HG02884 (cell line): Measurements from ENCODE around the gene TBC1D20.
"Not testable (repeated sequence)": the region's sequence is repeated elsewhere in the genome, so short reads cannot be mapped to it uniquely, and the experiment has no call there.

Source experiments
- ATAC-seq: cut with Tn5 transposase; IDR thresholded peaks from one replicate; pipeline ENCODE4 v1.9.1; 2021; ENCODE audit warnings: mild to moderate bottlenecking, moderate library complexity; ENCODE audit not compliant: unreplicated experiment

The TBC1D20 gene

DNA sequence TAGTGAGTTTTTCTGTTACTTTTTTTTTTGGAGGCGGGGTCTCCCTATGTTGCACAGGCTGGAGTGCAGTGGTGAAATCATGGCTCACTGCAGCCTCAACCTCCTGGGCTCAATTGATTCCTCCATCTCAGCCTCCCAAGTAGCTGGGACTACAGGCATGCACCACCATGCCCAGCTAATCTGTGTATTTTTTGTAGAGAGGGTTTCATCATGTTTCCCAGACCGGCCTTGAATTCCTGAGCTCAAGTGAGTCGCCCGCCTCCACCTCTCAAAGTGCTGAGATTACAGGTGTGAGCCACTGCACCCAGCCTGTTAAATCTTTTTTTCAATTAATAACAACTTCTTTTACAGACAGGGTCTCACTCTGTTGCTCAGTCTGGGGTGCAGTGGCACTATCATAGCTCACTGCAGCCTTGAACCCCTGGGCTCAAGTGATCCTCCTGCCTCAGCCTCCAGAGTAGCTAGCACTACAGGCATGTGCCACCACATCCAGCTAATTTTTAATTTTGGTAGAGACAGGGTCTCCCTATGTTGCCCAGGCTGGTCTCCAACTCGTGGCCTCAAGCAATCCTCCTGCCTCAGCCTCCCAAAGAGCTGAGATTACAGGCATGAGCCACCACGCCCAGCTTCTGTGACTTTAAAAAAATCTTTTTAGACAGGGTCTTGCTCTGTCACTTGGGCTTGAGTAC lies 14.4 kb upstream of the TBC1D20 start:
- not testable (repeated sequence) for ATAC-seq

DNA sequence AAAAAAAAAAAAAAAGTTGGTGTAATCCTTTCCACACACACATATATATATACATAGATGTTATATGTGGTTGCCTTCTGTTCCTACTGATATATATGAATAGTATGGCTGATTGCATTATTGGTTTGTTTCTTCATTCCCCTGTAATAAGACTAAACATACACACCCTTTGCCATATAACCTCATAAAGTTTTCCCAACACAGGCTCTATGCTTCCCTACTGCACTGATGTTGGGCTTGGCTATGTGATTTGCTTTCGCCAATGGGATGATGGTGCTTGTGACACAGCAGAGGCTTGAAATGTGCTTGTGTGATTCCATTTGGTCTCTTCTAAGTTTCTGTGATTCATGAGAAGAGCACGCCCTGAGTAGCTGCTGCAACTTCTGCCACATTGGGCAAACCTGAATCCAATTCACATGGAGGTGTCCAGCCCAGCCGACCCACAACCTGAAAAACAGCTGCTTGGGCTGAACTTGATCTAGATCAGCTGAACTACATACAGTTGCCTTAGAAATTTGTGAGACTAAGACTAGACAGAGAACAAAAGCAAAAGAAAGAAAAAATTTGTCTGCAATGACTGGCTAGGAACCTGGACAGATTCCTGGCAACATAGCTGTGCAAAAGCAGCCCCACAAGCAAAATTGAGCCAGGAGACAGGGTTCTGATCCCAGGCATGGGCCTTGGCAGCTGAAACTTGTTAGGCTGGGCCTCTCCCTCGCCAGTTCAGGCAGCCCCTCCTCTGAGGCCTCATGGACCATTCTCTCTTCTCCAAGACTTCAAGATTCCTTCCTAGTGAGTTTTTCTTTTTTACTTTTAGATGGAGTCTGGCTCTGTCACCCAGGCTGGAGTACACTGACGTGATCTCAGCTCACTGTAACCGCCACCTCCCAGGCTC lies 13.4 kb upstream of the TBC1D20 start:
- no peak for ATAC-seq

DNA sequence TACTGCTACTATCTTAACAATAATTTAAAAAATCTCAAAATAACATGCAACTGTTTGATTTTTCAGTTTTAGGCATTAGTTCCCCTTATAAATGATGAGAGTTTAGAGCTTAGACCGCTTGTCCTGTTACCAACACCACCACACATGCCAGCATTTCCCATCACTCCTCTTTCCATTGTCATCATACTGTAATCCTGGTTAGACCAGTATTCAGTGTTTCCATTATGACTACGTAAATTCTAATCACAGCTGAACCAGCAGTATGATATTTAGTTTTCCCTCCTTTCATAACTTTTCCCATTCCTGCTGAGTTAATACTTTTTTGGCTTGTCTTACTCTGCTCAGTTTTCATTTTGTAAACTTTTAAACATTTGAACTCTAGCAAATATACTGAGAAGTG lies 12.2 kb upstream of the TBC1D20 start:
- no peak for ATAC-seq

DNA sequence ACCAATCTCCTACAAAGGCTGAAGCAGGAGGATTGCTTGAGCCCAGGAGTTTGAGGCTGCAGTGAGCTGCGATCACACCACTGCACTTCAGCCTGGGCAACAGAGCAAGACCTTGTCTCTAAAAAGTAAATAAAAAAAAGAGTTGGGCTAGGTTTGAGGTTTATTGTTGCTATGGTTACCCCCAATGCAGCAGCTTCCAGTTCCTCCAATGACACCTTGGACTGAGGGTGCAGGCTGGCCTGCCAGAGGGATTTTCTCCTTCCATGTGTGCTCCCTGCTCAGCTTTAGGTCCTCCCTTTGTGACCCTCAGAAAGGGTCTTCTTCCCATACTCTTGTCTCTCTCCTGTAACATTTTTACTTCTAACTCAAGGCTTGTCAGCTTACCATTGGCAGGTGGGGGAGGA lies 10.6 kb upstream of the TBC1D20 start:
- ATAC-seq: no peak

DNA sequence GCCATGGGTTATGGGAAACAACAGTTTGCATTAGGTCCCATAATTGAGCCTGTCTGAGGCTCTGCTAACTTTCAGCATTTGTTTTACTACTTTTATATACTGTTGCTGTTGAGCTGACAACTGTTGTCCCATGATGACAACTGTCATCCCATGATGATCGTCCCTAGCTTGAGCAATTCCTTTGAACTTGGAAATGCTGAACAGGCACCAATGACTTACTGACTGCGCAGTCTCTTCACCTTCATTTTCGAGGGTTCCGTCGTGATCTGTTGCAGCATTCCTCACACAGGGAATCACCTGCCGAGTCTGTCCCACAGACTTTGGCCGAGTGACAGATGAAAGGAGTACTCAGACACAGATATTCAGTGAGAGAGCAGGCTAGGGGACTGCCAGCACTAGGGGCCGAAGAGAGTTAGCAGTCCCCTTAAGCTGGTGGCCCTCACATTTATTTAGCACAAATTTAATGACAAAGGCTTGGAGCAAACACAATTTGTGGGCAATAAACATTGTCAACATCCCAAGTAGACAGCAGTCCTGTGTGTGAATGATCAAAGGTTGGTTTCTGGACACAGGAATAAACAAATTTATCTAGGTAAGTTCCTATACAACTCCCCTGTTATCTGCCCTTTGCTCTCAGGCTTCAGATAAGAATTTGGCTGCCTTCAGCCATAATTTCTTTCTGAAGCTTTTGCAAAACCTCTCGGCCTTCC lies 10.0 kb upstream of the TBC1D20 start:
- no peak for ATAC-seq

DNA sequence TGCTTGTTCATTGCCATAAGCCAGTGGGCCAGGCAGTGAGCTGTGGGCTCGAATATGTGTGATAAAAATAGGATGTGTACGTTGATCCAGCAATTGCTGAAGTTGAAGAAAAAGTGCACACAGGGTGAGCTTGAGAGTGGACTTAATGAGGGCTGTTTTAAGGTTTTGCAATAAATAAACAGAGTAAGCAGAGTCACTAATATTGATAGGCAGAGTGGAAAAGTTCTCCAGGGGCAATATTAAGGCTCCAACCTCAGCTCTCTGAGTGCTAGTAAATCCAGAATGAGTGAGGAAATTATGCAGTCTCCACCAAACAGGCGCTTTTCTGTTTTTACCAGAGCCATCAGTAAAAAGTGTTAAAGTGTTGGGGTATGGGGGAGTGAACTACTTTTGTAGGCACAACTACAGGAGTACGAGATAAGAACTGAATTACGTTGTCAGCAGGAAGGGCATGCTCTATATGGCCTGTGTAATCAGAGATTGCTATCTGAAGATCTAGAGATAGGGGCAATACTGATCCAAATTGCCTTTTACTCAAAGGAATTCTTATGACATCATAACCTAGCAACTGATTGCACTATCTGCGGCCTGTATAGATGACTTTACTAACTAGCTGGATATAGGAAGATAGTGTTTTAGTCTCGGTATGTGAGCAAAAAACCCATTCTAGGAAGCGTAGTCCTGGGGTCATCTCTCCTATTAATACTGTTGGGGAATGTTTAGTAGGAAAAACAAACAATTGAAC lies 7.6 kb upstream of the TBC1D20 start:
- ATAC-seq: no peak

DNA sequence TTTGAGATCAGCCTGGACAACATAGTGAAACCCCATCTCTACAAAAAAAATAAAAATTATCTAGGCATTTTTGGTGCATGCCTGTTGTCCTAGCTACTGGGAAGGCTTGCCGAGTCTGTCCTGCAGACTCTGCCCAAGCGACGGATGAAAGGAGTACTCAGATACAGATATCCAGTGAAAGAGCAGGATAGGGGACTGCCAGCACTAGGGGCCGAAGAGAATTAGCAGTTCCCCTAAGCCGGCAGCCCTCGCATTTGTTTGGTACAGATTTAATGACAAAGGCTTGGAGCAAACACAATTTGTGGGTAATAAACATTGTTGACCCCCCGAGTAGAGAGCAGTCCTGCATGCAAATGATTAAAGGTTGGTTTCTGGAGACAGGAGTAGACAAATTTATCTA lies 5.4 kb upstream of the TBC1D20 start:
- no peak for ATAC-seq

DNA sequence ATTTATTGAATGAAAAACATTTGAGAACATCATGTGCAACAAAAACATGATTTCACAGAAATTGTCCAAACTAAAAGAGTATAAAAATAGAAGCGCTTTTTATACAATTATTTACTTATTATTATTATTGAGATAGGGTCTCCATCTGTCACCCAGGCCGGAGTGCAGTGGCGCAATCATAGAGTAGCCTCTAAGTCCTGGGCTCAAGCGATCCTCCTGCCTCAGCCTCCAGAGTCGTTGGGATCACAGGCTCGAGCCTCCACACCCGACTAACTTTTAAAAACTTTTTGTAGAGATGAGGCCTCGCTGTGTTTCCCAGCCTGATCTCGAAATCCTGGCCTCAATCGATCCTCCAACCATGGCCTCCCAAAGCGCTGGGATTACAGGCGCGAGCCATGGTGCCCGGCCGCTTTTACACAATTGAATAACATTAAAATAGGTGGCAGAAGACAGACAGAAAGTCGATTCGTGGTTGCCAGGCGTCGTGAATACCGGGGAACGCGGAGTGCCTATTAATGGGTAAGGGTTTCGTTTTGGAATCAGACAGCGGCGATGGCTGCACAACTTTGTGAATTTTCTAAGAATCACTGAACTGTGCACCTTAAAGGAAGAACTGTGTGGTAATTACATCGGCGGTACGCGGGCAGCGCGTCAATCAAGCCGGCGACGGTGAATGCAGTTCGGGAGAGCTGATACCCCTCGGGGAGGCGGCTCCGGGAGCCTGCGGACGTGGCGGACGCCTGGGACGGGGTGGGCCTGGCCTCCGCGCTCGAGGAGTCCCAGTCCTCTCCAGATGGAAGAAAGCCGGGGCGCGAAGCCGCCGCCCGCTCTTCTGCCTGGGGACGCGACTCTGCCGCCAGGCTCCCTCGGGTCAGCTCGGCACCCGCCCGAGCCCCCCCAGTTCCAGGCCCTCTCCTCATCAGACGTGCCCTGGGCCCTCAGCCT lies 807 bp downstream of the TBC1D20 start:
- ATAC-seq: peak; percentile 37

DNA sequence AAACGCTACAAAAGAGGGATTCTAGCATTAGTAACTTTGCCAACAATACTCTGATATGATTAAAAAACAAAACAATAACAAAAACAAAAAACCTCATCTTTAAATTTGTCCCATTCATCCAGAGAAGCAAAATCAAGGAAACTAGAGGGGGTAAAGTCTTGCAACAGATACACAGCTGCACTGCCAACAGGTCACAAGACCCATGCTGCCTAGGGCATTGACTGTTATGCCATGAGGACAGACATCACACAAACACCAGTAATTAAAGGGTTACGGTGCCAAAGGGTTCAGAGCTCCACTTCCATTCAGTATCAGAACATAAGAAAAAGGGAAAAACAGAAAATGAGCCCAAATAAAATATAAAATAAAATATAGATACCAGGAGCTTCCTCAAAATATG lies 1.6 kb downstream of the TBC1D20 start:
- ATAC-seq: no peak

DNA sequence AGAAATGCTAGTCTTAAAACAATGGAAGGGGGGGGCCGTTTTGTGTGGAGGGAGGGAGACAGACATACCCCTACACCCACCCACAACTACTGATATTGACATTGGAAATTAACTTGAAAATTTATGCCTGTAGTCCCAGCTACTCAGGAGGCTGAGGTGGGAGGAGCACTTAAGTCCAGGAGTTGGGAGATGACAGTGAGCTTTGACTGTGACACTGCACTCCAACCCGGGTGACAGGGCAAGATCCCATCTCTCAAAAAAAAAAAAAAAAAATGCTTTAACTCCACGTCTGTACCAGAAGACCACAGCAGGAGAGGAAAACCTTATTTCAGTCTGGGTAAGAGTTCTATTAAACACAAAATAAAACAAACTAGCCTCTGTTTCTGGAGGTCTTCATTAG lies 2.2 kb downstream of the TBC1D20 start:
- no peak for ATAC-seq

DNA sequence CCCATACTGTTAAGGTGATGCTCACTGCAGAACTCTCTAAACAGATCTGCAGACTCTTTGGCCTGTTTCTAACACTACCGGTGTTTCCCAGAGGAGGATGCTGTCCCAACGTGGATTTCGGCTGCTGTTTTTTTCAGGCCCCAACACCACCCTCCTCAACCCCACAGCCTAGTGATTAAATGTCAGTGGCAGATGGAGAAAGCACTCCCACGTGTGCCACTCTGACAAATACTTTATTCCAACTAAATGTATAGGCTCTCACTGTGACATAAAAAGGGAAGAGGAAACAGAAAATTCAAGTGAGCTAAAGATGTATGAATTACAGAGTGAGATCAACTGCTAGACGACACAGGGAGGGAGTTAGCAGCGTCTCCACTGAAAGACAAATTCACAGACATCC lies 3.6 kb downstream of the TBC1D20 start:
- ATAC-seq: no peak

DNA sequence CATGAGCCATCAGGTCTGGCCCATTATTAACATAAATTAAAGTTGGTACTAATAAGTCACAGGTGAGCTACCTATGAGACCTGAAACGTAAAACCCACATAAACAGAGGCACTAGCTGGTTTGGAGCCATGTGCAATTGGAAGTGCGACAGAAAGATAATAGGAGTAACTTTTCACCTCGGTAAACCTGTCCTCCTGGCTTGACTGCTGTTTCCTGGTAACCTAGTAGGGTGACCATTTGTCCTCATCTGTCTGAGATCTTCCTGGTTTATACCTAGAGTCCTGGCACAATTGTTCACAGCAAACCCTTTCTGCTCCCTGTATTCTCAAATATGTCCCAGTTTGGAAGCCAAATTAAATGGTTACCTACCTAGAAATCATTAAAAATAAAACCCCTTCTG lies 7.4 kb downstream of the TBC1D20 start:
- ATAC-seq: no peak

DNA sequence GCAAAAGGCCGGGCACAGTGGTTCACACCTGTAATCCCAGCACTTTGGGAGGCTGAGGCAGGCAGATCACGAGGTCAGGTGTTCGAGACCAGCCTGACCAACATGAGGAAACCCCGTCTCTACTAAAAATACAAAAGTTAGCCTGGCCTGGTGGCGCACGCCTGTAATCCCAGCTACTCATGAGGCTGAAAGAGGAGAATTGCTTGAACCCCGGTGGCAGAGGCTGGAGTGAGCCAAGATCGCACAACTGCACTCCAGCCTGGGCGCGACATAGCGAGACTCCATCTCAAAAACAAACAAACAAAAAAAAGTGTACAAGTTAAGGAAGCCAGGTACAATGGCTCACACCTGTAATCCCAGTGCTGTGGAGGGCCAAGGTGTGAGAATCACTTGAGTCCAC lies 10.3 kb downstream of the TBC1D20 start:
- not testable (repeated sequence) for ATAC-seq

DNA sequence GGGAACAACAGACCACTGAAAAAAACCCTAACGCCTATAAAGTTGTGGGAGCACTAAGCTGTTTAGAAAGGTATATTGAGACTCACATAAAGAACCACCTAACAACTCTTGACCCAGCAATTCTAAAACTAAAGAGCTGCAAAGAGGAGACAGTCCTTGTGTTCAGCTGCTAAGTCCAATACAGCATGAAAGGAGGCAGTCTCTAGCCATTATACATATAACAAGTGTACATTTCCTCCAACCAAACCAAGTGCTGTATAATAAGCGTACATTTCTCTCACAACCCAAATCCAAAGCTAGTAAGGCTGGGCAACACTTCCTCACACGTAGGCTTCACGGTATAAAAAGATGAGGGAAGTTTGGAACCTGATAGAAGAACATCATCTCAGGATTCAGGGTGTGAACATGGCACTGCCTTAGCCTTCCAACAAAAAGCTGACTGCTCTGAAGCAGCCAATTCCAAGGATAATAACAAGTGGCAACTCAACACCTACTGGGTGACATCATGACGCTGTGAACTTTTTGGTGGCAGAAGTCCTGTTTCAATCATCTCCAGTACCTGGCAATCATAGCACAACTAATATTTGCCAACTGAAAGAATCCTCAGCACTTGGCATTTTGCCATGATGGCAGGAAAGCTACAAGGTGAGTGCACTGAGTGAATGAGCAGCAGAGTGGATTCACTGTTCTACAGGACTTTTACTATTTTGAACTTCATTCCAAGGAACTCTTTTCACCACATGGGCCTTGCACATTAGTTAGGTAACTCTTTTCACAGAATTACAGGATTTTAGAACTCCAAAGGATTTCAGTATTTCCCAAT lies 16.6 kb downstream of the TBC1D20 start:
- ATAC-seq: no peak

DNA sequence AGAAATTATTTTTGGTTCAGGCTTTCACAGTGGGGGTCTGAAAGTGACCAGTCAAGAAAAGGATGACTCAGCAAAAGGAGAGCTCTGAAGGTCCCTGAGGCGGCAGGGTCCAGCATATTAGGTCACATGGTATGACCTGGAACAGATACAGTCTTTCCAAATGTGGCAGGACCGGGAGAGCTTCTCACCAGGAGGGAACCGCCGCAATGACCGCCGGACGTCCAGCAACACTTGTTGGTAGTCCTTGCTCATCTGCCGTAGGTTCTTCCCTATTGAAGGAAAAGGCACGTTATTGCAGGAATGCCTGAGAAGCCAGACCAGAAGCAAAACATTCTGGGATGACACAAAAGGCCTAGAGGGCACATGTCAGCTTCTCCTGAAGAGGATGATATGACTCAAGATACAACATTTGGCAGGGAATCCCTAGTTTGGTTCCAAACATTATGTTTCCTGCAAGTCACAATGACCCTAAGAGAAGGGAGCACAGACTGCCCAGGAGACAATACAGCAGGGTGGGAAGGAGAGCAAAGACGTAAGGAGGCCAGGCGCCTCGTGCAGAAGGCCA lies 17.4 kb downstream of the TBC1D20 start:
- ATAC-seq: no peak

DNA sequence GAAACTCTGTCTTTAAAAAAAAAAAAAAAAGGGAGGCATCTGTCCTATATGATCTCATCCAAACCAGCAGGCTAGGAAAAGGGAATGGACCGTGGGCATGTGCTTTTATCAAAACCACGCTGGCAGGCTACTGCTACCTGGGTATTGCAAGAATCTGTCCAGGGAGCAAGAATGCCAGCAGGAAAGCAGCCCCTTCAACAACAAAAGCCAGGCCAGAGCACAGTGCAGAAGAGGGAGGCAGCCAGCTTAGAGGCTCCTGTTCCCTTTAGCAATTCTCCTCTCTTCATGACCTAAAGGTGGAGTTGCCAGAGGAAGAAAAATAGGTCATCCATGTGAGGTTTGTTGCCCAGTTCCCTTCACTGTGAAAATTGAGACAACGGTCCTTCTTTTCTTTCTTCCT lies 18.2 kb downstream of the TBC1D20 start:
- ATAC-seq: no peak

DNA sequence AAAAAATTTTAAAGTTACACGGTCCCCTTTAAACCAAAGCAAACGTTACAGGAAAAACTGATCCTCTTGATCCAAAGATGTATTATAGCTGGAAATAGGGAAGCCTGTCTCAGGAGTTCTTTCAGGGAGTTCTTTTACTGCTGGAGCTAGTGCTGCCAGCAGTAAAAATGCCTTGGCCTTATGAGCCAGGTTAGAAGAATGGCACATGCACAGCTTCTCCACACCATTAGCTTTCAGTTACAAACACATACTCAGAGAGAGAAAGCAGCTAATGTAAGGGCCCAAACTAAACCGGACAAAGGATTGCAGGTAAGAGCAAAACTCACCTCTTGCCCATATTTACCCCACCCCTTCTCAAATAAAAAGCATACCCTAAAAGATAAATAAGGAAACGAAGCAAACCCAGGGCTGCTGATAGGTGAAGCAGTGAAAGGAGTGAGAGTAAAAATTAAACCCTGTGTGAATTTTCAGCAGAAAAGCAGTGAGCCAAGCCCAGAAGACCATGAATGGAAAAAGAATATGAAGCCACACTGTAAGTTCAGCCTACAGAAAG lies 19.0 kb downstream of the TBC1D20 start:
- ATAC-seq: no peak

DNA sequence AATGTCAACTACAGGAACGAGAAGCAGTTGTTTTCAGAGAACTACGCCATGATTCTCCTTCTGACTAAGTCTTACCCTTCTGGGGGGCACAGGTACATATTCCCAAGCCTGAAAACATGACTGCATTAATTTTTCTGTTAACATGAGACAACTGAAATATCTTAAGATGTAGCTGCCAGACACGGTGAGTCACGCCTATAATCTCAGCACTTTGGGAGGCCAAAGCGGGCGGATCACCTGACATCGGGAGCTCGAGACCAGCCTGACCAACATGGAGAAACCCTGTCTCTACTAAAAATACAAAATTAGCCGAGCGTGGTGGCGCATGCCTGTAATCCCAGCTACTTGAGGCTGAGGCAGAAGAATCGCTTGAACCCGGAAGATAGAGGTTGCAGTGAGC lies 21.7 kb downstream of the TBC1D20 start:
- ATAC-seq: no peak
